GM12801 (cell line): ENCODE data around the gene GATC.

ENCODE experiments used
- CTCF ChIP-seq: IDR thresholded peaks from one replicate; pipeline ENCODE4 v1.5.1; 2011; ENCODE audit warnings: control low read depth; ENCODE audit not compliant: insufficient read length; ENCODE audit errors: extremely low read depth

GATC gene

DNA sequence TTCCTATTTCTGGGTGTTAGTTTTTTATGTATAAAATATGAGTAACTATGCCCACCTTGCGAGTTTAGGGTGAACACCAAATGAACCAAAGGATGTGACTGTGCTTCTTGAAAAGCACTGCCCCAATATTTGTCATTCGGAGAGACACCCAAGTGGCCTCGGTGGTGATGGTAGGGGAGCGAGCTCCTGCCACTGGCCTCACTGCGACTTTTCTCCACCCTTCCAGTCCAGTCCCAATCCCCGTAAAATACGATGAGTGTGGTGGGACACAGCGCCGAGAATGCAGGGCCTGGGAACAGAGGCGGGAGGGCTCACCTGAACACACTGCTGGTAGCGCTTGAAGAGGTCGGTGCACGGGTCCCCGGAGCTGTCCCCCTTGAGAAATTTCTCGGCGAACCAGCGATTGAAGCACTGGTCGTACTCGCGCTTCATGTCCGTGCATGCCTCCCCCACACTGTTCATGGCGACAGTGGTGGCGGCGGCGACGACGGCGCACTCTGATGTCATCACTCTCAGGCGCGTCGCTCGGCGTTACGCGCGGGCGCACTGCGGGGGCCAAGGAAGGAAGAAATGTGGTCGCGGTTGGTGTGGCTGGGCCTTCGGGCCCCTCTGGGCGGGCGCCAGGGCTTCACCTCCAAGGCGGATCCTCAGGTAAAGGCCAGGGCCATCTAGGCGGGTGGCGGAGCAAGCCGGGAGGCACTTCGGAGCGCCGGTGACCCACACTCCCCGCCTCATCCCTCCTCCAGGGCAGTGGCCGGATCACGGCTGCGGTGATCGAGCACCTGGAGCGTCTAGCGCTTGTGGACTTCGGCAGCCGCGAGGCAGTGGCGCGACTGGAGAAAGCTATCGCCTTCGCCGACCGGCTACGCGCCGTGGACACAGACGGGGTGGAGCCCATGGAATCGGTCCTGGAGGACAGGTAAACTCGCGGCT lies at the start of gene GATC, which contains the start of gene TRIAP1:
GATC (plus strand) TSS at position 534 of the 933 bp plus-strand sequence; CDS start at position 571, 37 bp downstream.
TRIAP1 (minus strand) TSS at position 474 of the 933 bp plus-strand sequence; CDS start at position 462, 12 bp downstream.
- no peak for TF ChIP-seq CTCF

GRCh38 chr12:120397824-120398540 lies 48.3 kb upstream of the GATC start:
- TF ChIP-seq CTCF = no peak

DNA sequence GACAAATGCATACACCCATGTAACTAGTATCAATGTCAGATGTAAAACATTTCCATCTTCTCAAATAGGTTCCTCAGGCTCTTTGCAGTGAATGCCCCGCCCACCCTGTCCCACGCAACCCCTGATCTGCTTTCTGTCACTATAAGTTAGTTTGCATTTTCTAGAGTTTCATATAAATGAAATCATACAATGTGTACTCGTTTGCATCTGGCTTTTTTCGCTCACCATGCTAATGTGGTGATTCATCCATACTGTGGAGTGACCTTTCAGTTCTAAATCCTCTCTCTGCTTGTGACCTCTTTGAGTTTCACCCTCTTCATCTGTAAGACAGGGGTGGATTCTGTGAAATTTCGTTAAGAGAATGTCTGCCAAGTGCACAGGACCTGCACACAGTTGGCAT lies 46.7 kb upstream of the GATC start:
- no peak for TF ChIP-seq CTCF

DNA sequence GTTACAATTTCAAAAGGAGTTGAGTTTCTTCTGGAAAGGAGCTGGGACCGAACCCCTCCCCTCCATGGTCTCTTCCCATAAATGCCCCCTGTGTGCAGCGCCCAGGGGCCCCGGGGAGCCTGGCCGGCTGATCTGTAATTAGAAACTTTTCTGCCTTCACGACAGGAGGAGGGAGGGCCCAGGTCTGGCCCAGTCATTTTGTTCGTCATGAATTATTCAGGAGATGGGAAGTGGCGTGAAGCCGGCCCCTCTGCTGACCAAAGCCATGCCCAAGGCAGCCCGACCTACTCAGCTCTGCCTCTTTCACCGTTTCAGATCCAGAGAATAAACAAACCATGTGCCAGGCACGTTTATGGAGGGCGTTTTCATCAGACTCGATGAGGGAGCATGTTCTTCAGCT lies 44.0 kb upstream of the GATC start:
- TF ChIP-seq CTCF = no peak

- TF ChIP-seq CTCF = no peak
Observed at GRCh38 chr12:120403869-120404268, 42.4 kb upstream of the GATC start.

DNA sequence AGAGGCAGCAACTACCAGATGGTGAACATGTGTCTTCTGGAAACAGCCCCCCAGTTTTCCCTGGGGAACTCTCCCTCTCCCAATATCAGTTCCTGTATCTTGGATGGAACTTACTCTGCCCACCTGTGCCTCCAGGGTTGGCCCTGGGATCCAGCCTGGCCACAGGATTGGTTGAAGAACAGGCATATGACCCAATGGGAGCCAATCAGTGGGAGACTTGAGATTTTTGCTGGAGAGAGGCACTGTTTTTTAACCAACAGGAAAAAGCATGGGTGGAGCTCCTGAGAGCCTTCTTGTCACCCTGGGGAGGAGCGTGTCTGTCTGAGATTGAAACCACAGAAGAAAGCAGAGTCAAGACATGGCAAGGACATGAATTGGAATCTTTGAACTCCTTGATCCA lies 42.0 kb upstream of the GATC start:
- no peak for TF ChIP-seq CTCF

DNA sequence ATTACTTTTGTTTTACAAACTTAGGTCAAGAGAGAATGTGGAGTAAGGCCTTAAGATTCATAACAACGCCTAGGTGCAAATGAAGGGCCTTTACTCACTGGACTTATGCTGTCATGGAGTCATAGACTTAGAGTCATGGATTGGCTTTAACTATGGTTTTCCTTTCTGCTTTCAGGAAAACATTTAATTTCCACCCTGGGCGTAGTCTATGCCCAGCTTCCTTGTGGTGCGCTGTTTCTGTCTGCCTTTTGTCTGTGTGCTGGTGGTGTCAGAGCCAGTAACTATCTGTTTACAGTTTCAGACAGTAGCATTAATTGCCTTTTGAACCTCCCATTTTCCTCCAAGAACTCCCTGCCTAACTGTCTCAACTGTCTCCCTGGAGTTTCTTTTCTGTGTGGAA lies 40.2 kb upstream of the GATC start:
- no peak for TF ChIP-seq CTCF
